HG02588 (cell line): ENCODE measurements around the gene MTMR2.
"Not testable (repeated sequence)": the region's sequence is repeated elsewhere in the genome, so short reads cannot be mapped to it uniquely, and the experiment has no call there.

Source experiments
- ATAC-seq: cut with Tn5 transposase; IDR thresholded peaks from one replicate; pipeline ENCODE4 v1.9.1; 2021; ENCODE audit warnings: mild to moderate bottlenecking, moderate library complexity; ENCODE audit not compliant: unreplicated experiment

Gene MTMR2

GRCh38 chr11:95888439-95888838, 35.5 kb downstream of the MTMR2 start:
- no peak for ATAC-seq

- ATAC-seq, result no peak
These were observed 37.4 kb downstream of the MTMR2 start for GRCh38 chr11:95886462-95886861.

DNA sequence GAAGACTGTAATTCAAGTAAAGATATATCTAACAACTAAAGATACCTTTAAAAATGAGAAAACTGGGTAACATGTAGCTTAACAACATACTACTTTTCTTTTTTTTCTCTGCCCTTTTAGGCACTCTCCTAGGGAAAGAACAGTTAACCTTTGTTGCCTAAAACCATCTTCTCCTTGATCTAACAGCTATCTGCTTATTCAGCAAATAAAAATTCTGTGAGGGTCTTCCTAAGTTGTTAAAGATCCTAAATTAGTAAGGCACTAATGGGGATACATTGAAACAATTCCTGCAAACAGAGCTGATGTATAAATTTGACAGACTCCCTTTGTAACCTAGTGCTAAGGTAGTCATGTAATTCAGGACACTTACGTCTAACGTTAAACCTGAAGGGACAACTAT, 39.1 kb downstream of the MTMR2 start:
- no peak for ATAC-seq

GRCh38 chr11:95884376-95884775, 39.5 kb downstream of the MTMR2 start:
- no peak for ATAC-seq

- ATAC-seq, result no peak
These were observed 40.5 kb downstream of the MTMR2 start for GRCh38 chr11:95883381-95883780.

DNA sequence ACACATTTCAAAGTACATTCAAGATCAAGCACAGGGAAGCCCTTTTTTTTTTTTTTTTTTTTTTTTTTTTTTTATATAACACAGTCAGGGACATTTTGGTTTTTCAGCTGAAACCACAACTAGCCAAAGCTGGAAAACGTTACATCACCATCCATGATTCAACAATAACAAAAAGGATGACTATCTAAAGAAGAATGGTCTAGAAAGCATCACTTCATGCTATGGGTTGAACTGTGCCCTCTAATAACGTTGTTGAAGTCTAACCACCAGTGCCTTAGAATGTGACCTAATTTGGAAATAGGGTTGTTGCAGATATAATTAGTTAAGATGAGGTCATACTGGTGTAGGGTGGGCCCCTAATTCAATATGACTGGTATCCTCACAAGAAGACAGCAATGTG, 46.6 kb downstream of the MTMR2 start:
- ATAC-seq, result no peak

DNA sequence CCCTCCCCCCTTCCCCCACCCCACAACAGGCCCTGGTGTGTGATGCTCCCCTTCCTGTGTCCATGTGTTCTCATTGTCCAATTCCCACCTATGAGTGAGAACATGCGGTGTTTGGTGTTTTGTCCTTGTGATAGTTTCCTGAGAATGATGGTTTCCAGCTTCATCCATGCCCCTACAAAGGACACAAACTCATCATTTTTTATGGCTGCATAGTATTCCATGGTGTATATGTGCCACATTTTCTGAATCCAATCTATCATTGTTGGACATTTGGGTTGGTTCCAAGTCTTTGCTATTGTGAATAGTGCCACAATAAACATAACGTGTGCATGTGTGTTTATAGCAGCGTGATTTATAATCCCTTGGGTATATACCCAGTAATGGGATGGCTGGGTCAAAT, 53.0 kb downstream of the MTMR2 start:
- not testable (repeated sequence) for ATAC-seq

- ATAC-seq, result no peak
These were observed 56.8 kb downstream of the MTMR2 start for GRCh38 chr11:95867105-95867504.

DNA sequence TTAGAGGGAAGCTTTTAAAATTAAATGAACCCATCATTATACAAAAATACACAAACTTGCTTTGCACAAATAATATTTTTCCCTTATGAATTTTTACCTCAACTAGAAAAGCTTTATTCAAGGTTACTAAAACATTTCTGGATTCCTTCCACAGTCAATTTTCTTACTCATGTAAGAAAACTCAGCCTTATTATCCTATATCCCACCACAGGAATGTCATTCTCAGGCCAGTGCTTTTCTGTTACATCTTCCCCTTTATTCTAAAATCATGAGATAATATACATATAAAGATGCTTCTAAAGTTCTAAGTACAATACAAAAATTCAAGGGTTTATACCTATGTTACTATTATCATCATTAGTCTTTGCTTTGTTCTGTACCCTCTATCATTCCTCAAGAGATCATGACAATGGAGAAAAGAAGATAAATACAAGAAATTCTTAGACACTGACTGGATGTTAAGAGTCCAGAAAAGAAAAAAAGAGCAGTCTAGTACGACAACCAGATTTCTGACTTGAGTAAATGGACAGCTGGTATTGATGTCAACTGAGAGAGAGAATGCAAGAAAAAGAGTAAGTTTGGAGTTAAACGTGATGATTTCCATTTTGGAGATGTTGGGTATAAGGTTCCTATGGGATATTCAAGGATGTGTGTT, 60.3 kb downstream of the MTMR2 start:
- no peak for ATAC-seq

DNA sequence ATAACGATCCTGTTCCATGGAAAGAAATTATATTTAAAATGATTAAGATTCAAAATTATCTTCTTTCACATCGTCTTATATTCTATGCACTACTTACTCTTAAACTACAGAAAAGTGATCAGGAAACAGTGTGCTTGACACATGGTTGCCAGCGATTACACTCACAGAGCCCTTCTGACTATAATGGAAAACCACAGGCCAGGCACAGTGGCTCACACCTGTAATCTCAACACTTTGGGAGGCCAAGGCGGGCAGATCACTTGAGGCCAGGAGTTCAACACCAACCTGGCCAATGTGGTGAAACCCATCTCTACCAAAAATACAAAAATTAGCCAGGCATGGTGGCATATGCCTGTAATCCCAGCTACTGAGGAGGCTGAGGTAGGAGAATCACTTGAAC, 63.9 kb downstream of the MTMR2 start:
- not testable (repeated sequence) for ATAC-seq

DNA sequence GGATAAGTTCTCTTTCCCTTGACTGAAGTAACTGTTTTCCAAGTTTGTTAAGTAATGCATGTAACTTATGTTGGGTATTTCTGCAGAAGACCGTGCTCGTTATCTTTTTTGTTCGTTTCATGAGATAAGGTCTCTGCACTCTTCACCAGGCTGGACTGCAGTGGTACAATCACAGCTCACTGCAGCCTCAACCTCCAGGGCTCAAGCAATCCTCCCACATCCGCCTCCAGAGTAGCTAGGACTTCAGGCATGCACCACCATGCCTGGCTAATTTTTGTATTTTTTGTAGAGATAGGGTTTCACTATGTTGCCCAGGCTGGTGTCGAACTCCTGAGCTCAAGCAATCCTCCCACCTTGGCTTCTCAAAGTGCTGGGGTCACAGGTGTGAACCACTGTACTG, 69.5 kb downstream of the MTMR2 start:
- ATAC-seq, result not testable (repeated sequence)

GRCh38 chr11:95853862-95854261, 70.0 kb downstream of the MTMR2 start:
- ATAC-seq, result no peak

DNA sequence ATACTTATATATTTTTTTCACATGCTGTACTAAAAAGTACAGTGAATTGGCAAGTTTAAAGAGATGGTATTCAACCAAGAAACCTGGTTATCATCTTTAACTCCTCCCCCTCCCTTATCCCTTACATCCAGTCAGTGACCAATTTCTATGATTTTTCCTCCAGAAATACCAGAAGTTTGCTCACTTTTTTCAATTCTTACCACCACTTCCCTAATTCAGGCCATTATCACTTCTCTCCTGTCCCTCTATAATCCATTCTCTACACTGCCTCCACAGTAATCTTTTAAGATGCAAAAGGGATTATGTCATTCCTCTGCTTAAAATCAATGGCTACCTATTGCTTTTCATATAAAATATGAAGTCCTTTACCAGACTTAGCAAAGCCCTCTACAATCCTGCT, 70.8 kb downstream of the MTMR2 start:
- ATAC-seq, result no peak

DNA sequence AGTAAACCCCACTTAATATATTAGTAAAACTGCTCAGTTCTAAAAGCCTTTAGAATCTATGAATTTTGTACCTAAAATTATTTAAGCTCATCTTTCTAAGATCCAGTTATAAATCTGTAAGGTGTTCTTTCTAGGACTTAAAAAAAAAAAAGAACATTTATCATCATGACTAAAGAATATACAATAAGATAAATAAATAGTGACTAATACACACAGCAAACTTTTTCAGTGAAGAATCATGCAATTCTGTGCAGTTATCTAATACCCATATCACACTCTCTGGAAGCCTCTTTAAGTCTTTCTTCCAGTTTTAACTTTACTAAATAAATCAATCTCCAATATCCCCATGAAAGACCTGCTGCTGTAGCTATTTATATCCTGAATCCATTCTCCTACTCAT, 73.8 kb downstream of the MTMR2 start:
- ATAC-seq, result no peak

DNA sequence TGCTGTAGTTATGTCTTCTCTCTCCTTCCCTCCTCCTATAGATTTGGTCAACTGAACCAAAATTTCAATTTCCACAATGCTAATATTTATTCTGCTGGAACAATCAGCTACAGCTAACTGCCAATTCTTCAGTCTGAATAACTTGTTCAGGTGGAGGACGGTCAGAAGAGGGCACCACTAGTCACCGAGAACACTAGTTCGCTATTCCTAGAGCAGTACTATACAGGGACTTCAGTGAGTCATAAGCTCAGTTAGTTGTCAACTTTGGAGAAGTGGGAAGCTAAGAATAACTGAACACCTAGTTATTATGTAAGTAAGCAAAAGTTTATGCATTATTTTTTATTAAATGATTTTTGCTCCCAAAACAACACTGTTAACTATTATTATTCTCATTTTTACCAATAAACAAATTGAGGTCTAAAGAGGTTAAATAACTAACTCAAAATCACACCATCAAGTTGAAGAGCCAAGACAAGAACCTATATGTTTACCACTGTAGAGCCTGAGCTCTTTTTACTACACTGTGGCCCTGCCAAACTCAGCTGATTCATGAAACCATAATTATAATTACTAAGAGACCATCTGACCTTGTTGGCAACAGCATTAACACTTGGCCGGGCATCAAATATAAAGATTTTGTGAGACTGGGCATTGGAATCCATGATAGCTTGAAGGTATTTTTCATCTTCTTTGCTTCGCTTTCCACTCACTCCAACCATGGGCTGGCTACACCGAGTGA, 74.7 kb downstream of the MTMR2 start:
- no peak for ATAC-seq

DNA sequence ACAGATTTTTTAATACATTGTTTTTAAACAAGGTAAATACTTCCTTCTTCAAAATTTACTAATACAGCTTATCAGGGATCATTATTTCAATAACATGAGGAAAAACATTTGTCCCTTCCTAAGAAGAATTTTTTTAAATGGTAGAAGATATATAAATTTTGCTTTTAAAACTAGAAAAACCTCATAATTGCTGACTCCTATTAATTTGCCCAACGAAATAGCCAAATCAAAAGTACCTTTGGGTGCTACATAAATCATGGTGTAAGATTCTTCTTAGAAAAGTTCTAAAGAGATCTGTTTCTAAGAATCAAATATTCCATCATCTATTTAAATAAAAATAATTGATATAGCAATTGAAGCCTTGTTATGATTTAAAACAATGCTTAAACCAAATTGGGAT, 78.7 kb downstream of the MTMR2 start:
- ATAC-seq, result no peak

DNA sequence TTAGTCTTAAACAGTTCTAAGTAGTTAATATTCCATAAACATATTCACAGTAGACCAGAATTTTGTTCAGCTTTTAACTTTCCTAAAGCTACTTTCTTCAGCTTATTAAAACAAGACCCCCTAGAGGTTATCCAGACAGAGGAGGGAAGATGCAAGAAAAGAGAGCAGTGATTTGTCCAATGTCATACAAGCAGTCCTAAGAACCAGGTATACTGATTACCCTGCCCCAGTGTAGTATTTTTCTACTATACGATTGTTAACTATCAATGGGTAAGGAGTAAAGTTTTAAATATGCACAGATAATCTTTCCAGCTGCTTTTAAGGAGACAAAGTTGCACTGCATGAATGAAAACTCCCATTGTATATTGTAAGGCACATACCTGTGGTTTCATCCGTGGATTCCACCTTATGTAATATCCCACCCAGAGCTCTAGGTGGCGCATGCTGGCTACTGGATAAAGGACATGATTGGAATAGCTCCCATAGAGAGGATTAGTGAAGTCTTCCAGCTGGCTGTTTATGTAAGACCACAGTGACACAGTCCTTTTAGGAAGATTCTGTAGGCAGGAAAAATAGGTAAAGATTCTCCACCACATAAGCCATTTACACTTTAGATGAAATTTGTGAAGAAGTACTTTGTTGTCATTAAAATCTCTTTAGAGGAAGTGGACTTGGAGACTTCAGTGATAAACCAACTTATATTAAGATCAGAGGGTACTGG, 88.0 kb downstream of the MTMR2 start:
- peak; percentile 94 for ATAC-seq

- ATAC-seq, result no peak
These were observed 88.6 kb downstream of the MTMR2 start for GRCh38 chr11:95835351-95835750.

DNA sequence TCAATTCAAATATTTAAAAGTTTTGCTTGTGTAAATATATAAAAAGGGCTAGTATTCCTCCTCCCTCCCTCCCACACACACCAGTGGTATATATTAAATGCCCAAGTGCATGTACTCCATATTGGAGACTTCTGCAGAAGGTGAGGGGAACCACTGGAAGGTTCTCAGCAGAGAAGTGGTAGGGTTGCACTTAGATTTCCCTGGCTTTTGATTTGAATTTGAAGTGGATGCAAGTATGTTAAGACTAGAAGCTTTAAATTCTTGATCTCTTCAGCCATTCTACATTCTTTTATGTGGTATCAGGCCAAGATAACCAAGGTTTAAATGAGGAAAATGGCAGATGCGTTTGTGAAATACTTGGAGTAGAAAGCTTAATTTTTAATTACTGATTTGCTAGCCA, 90.5 kb downstream of the MTMR2 start:
- ATAC-seq, result no peak

GRCh38 chr11:95832763-95833162, 91.1 kb downstream of the MTMR2 start:
- no peak for ATAC-seq

DNA sequence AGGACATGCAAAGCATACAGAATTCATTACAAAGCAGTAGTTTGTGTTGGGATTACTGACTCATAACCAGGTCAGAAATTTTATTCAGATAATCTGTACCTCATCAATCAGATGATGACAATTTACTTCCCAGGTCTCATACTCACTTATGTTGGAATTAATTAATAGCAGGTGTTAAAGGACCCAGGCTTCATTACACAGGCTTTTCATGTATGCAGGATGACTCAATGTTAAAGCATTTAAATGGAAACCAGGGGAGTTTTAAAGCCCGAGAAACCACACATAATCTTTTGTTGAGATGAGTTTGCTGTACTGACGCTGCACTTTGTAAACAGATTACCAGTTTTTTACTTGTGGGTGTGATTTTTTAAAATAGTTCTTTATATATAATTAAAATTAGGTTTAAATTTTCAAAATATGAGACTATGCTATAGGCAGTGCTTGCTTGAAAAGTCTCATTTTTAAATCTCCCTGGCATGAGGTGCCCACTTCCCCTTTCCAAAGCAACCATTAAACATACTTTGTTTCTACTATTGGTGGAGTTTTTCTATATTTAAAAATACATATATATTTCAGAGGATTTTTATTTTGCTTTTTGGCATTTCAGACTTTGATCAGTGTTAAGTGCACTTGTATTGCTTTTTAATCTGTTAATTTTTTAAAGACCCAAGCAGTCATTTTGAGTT, 92.6 kb downstream of the MTMR2 start:
- ATAC-seq, result no peak
